CD14-positive monocyte (primary cell): ENCODE data around the gene CUBN. TPM values are rescaled to one million over a fixed set of nuclear protein-coding genes. Genes with fewer than 3 reads are reported as not detected.

ENCODE experiments used
- DNase-seq, 3 donors: peaks; one replicate each; pipeline ENCODE4 v3.0.0-alpha.2; 2011 to 2022
- H2AFZ ChIP-seq: 2 replicates; pipeline ENCODE4 v1.6.0; 2012; ENCODE audit warnings: mild to moderate bottlenecking, low read depth, low read length, inconsistent platforms; ENCODE audit not compliant: insufficient read depth, poor library complexity, severe bottlenecking
- H3K27ac ChIP-seq, 2 donors: 1 replicate in 1 of 2; 2 replicates in 1 of 2; pipeline ENCODE4 v1.5.1; 2012 to 2013; ENCODE audit warnings: low read length in 2 of 2, control low read depth in 1 of 2, inconsistent platforms in 1 of 2, low read depth in 1 of 2, mild to moderate bottlenecking in 1 of 2
- H3K27me3 ChIP-seq, 2 donors: one replicate each; pipeline versions ENCODE4 v1.6.0 to v1.6.1; 2011 to 2013; ENCODE audit warnings: low read length in 2 of 2; ENCODE audit not compliant: control insufficient read depth in 2 of 2, insufficient read depth in 2 of 2
- H3K36me3 ChIP-seq, 2 donors: replicated peaks in 1 of 2; 1 replicate in 1 of 2; 2 replicates in 1 of 2; pipeline versions ENCODE4 v1.5.1 to v1.6.1; 2012 to 2013; ENCODE audit warnings: low read length in 2 of 2, control low read depth in 1 of 2, inconsistent platforms in 1 of 2, mild to moderate bottlenecking in 1 of 2; ENCODE audit not compliant: insufficient read depth in 2 of 2, control insufficient read depth in 1 of 2
- H3K4me1 ChIP-seq, 2 donors: 1 replicate in 1 of 2; 2 replicates in 1 of 2; pipeline versions ENCODE4 v1.5.1 to v1.6.1; 2012 to 2013; ENCODE audit warnings: low read length in 2 of 2, control low read depth in 1 of 2, inconsistent platforms in 1 of 2, mild to moderate bottlenecking in 1 of 2, moderate library complexity in 1 of 2; ENCODE audit not compliant: insufficient read depth in 2 of 2, control insufficient read depth in 1 of 2
- H3K4me2 ChIP-seq: replicated peaks from 2 replicates; pipeline ENCODE3; 2012; ENCODE audit warnings: low read length, moderate library complexity, mild to moderate bottlenecking; ENCODE audit not compliant: poor library complexity, severe bottlenecking; ENCODE audit errors: extremely low read depth
- H3K4me3 ChIP-seq, 3 experiments: fragments of 200-600 bp in 1 of 3; sonication (generic) in 1 of 3; replicated peaks in 1 of 3; 1 replicate in 2 of 3; 2 replicates in 1 of 3; pipeline ENCODE4 v1.5.1; 2011 to 2013; ENCODE audit warnings: low read length in 3 of 3, mild to moderate bottlenecking in 3 of 3, control low read depth in 2 of 3, low read depth in 2 of 3, inconsistent platforms in 1 of 3, moderate library complexity in 1 of 3
- H3K79me2 ChIP-seq: 2 replicates; pipeline ENCODE4 v1.6.0; 2012; ENCODE audit warnings: mild to moderate bottlenecking, control low read depth, inconsistent platforms, low read length, moderate library complexity; ENCODE audit not compliant: insufficient read depth
- H3K9ac ChIP-seq: 2 replicates; pipeline ENCODE4 v1.6.0; 2017; ENCODE audit warnings: low read length, mild to moderate bottlenecking; ENCODE audit not compliant: insufficient read depth, poor library complexity, severe bottlenecking
- H3K9me3 ChIP-seq, 2 donors: replicated peaks in 1 of 2; 1 replicate in 1 of 2; 2 replicates in 1 of 2; pipeline versions ENCODE4 v1.5.1 to v1.6.1; 2012 to 2013; ENCODE audit warnings: low read length in 2 of 2, control low read depth in 1 of 2; ENCODE audit not compliant: control insufficient read depth in 1 of 2, insufficient read depth in 1 of 2
- H4K20me1 ChIP-seq: 2 replicates; pipeline ENCODE4 v1.6.0; 2012; ENCODE audit warnings: mild to moderate bottlenecking, low read length, control low read depth, moderate library complexity; ENCODE audit not compliant: insufficient read depth
- H3K27ac Mint-ChIP-seq, 7 donors: one replicate each; pipeline ENCODE4 v1.8.0; 2020; ENCODE audit warnings: mild to moderate bottlenecking in 7 of 7, mixed read lengths in 7 of 7, moderate library complexity in 6 of 7, inconsistent platforms in 2 of 7
- H3K27me3 Mint-ChIP-seq, 3 donors: one replicate each; pipeline ENCODE4 v1.8.0; 2021 to 2022; ENCODE audit warnings: low read depth in 3 of 3, mild to moderate bottlenecking in 3 of 3, mixed read lengths in 3 of 3, moderate library complexity in 3 of 3, inconsistent platforms in 1 of 3
- H3K36me3 Mint-ChIP-seq, 2 donors: one replicate each; pipeline ENCODE4 v1.8.0; 2020; ENCODE audit warnings: mixed read lengths in 2 of 2, inconsistent platforms in 1 of 2, mild to moderate bottlenecking in 1 of 2
- H3K4me1 Mint-ChIP-seq: one replicate; pipeline ENCODE4 v1.8.0; 2020; ENCODE audit warnings: mild to moderate bottlenecking, mixed read lengths
- H3K4me3 Mint-ChIP-seq, 2 donors: one replicate each; pipeline ENCODE4 v1.8.0; 2020; ENCODE audit warnings: mild to moderate bottlenecking in 2 of 2, mixed read lengths in 2 of 2, moderate library complexity in 1 of 2
- H3K9me3 Mint-ChIP-seq, 7 donors: one replicate each; pipeline ENCODE4 v1.8.0; 2020 to 2022; ENCODE audit warnings: mixed read lengths in 7 of 7, mild to moderate bottlenecking in 6 of 7, moderate library complexity in 6 of 7, inconsistent platforms in 2 of 7
- WGBS: methylation state at CpG from one replicate; pipeline ENCODE4 v1.1.5; 2013; ENCODE audit warnings: missing lambda C conversion rate; ENCODE audit not compliant: insufficient coverage; 5-methylcytosine and 5-hydroxymethylcytosine counted together
- intact Hi-C, 2 donors: fragments of 100-400 bp; cut with micrococcal nuclease; formaldehyde crosslinking; loops; one replicate each; pipeline versions ENCODE4 v1.15.0 to v1.15.1; 2023
- polyA plus RNA-seq, 3 donors: library from polyadenylated mRNA; depleted of rRNA in 1 of 3; unstranded in 2 of 3; stranded (reverse) in 1 of 3; fragments of 300-500 nt in 2 of 3; fragments of >200 nt in 1 of 3; fragmentation: Illumina TruSeq in 2 of 3; gene quantifications; 1 replicate in 2 of 3; 2 replicates in 1 of 3; pipeline ENCODE4 v1.2.3, GENCODE V29; 2012 to 2021
- TF ChIP-seq, protein P1 (sequence below): fragments of 200-600 bp; IDR thresholded peaks from one replicate; pipeline ENCODE4 v1.8.0; 2022; ENCODE audit warnings: antibody characterized with exemption, mild to moderate bottlenecking

Gene CUBN
- polyA plus RNA-seq, 3 donors, result 0.95 TPM; not detected in 2

DNA sequence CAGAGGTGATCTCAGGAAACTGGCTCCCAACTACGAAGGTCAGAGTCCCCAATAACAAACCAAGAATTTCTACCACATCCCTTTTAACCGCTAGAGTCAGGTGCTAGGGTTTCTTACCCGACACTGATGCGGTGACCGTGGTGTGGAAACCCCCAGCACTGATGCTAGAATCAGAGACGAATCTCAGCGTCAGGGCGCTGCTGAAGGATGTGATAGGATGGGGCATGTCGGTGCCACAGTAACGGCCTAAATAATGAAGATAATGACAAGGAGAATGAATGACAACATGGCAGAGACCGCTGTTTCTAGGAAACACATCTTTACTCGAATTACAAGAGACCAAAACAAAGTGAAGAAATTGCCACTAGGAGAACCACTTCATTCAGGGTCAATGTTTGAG lies 181.2 kb downstream of the CUBN start:
- TF ChIP-seq, protein P1, sequence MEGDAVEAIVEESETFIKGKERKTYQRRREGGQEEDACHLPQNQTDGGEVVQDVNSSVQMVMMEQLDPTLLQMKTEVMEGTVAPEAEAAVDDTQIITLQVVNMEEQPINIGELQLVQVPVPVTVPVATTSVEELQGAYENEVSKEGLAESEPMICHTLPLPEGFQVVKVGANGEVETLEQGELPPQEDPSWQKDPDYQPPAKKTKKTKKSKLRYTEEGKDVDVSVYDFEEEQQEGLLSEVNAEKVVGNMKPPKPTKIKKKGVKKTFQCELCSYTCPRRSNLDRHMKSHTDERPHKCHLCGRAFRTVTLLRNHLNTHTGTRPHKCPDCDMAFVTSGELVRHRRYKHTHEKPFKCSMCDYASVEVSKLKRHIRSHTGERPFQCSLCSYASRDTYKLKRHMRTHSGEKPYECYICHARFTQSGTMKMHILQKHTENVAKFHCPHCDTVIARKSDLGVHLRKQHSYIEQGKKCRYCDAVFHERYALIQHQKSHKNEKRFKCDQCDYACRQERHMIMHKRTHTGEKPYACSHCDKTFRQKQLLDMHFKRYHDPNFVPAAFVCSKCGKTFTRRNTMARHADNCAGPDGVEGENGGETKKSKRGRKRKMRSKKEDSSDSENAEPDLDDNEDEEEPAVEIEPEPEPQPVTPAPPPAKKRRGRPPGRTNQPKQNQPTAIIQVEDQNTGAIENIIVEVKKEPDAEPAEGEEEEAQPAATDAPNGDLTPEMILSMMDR, result no peak
- Mint-ChIP-seq H3K36me3 (no peaks in the 10 kb centered on the region), H3K9me3 (peaks cover 0 to 2% (median 0%) of the 10 kb centered on the region in 7 donors), H3K4me3 (no peak overlapping the region), H3K4me1 (peaks cover 27% of the 10 kb centered on the region), H3K27me3 (peaks cover 0 to 3% (median under 1%) of the 10 kb centered on the region in 3 donors), H3K27ac (no peak overlapping the region)
- no peaks in the 10 kb centered on the region for H3K27me3 ChIP-seq
- no peak overlapping the region for H2AFZ ChIP-seq
- no peak overlapping the region for H3K27ac ChIP-seq
- no peak overlapping the region for H3K4me3 ChIP-seq
- WGBS, result 96% methylated on average over 9 of the region's 12 CpGs
- no peaks in the 10 kb centered on the region for H3K79me2 ChIP-seq
- H3K9me3 ChIP-seq, result no peaks in the 10 kb centered on the region
- no peak overlapping the region for H3K9ac ChIP-seq
- H4K20me1 ChIP-seq, result no peaks in the 10 kb centered on the region
- no peaks in the 10 kb centered on the region for H3K36me3 ChIP-seq
- H3K4me1 ChIP-seq, result peaks cover 4 to 19% of the 10 kb centered on the region in 2 donors
- intact Hi-C loops, result no loop called here
- no peak for DNase-seq
- no peak overlapping the region for H3K4me2 ChIP-seq

DNA sequence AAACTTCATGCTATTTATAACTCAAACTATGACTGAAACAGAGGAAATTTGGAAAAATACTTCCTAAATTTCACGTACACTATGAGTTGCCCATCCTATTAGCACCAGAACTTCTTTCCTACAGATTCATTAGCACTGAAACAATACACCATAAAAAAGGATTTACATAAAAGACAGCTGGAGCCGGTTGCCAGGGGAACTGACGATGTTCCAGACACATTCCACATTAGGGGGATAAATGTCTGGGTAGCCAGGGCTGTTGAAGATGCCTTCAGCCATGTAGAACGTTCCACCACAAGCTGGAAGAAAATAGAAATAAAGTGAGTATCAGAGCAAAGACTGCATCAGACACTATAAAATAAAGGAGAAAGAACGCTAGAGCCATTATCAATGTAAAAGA lies 182.5 kb downstream of the CUBN start:
- no peaks in the 10 kb centered on the region for H3K36me3 Mint-ChIP-seq
- Histone ChIP-seq H3K4me1 (peaks cover 9 to 28% of the 10 kb centered on the region in 2 donors), H3K36me3 (no peaks in the 10 kb centered on the region), H4K20me1 (no peaks in the 10 kb centered on the region), H2AFZ (no peak overlapping the region), H3K79me2 (no peaks in the 10 kb centered on the region), H3K4me3 (no peak overlapping the region), H3K4me2 (no peak overlapping the region), H3K9ac (no peak overlapping the region), H3K27ac (no peak overlapping the region), H3K9me3 (no peaks in the 10 kb centered on the region), H3K27me3 (no peaks in the 10 kb centered on the region)
- TF ChIP-seq, protein P1, result no peak
- peaks cover 0 to 3% (median 2%) of the 10 kb centered on the region in 3 donors for H3K27me3 Mint-ChIP-seq
- H3K27ac Mint-ChIP-seq, result no peak overlapping the region
- intact Hi-C loops, result no loop called here
- H3K4me1 Mint-ChIP-seq, result peaks cover 32% of the 10 kb centered on the region
- 17% methylated on average over 1 of the region's 5 CpGs for WGBS
- H3K9me3 Mint-ChIP-seq, result peaks cover 0 to 2% (median 0%) of the 10 kb centered on the region in 7 donors
- no peak for DNase-seq
- H3K4me3 Mint-ChIP-seq, result no peak overlapping the region
